ENCODE measurements around the gene FBXL7. TPM values are rescaled to one million over a fixed set of nuclear protein-coding genes. Genes with fewer than 3 reads are reported as not detected.

FBXL7 gene
- total and polyA plus RNA-seq, 2 donors (not counting 1 experiment from before 2014, with no cell fraction given), result 6.4 to 12.9 TPM

DNA sequence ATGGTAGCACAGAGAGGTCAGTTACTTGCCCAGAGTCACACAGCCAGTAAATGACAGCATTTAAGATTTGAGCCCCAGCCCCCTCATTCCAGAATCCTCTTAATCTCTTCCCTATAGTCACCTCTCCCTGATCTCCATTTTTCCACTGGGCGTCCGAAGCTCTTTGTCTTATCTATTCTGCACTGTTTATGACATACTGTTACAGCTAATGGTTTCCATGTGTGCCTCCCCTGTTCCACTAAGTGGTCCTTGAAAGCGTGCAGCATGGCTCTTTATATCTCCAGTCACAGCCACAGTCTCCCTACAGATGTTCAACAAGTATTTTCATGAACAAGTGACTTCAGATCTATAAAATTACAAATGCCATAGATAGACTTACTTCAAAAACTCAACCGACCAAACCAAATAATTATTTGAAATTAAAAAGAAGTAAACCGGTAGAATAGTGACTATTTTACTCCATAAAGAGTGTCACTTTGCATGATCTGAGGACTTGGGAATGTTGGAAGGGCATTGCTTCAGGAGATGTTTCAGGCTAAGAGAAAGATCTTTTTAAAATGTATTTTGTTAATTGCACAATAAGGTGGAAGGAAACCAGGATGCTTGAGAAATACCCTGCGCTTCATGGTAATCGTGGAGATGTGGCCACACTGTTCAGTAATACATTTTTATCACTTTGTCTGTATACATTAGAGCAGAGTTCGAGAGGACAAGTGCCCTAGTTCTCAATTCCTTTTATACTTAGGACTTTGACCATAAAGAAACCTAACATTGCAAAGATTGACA, 237.2 kb downstream of the FBXL7 start:
- H4K20me1 ChIP-seq (ENCODE audit: control insufficient read depth, extremely low read depth, insufficient read depth, low read length), result no peaks in the 10 kb centered on the region
- H2AFZ ChIP-seq (ENCODE audit: low read length), result no peak overlapping the region
- H3K9me3 ChIP-seq (ENCODE audit: control insufficient read depth, insufficient read depth, low read depth, low read length), result no peaks in the 10 kb centered on the region
- H3K79me2 ChIP-seq (ENCODE audit: control insufficient read depth, insufficient read depth, low read length), result no peaks in the 10 kb centered on the region
- no peaks in the 10 kb centered on the region for H3K4me1 ChIP-seq (ENCODE audit: control insufficient read depth, extremely low read depth, insufficient read depth, low read length)
- no peak overlapping the region for H3K4me2 ChIP-seq (ENCODE audit: extremely low read depth, insufficient read depth, low read length)
- H3K4me3 ChIP-seq (replicated peaks in 1 of 4; ENCODE audit: control extremely low read depth in 1 of 4, insufficient read depth in 1 of 4, low read depth in 3 of 4, low read length in 4 of 4), result no peak overlapping the region
- no peaks in the 10 kb centered on the region for H3K27me3 ChIP-seq (ENCODE audit: control insufficient read depth, insufficient read depth, low read length)
- no peak overlapping the region for H3K27ac ChIP-seq (ENCODE audit: insufficient read depth, low read length)
- TF ChIP-seq, protein P1, sequence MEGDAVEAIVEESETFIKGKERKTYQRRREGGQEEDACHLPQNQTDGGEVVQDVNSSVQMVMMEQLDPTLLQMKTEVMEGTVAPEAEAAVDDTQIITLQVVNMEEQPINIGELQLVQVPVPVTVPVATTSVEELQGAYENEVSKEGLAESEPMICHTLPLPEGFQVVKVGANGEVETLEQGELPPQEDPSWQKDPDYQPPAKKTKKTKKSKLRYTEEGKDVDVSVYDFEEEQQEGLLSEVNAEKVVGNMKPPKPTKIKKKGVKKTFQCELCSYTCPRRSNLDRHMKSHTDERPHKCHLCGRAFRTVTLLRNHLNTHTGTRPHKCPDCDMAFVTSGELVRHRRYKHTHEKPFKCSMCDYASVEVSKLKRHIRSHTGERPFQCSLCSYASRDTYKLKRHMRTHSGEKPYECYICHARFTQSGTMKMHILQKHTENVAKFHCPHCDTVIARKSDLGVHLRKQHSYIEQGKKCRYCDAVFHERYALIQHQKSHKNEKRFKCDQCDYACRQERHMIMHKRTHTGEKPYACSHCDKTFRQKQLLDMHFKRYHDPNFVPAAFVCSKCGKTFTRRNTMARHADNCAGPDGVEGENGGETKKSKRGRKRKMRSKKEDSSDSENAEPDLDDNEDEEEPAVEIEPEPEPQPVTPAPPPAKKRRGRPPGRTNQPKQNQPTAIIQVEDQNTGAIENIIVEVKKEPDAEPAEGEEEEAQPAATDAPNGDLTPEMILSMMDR (conservative IDR thresholded peaks at IDR 0.05 in 1 of 2, IDR thresholded peaks at IDR 0.05 in 1 of 2; ENCODE audit: low read depth in 1 of 2, low read length in 2 of 2), result no peak
- no peak for TF ChIP-seq EZH2 (IDR thresholded peaks at IDR 0.05; ENCODE audit: low read length, missing control alignments)
- no peaks in the 10 kb centered on the region for H3K36me3 ChIP-seq (ENCODE audit: control insufficient read depth, insufficient read depth, low read length)
- no peak overlapping the region for H3K9ac ChIP-seq (ENCODE audit: insufficient read depth, low read length)
- DNase-seq (ENCODE audit: low read depth in 2 of 2), result peak in 1 of 2 donors; percentile 66

DNA sequence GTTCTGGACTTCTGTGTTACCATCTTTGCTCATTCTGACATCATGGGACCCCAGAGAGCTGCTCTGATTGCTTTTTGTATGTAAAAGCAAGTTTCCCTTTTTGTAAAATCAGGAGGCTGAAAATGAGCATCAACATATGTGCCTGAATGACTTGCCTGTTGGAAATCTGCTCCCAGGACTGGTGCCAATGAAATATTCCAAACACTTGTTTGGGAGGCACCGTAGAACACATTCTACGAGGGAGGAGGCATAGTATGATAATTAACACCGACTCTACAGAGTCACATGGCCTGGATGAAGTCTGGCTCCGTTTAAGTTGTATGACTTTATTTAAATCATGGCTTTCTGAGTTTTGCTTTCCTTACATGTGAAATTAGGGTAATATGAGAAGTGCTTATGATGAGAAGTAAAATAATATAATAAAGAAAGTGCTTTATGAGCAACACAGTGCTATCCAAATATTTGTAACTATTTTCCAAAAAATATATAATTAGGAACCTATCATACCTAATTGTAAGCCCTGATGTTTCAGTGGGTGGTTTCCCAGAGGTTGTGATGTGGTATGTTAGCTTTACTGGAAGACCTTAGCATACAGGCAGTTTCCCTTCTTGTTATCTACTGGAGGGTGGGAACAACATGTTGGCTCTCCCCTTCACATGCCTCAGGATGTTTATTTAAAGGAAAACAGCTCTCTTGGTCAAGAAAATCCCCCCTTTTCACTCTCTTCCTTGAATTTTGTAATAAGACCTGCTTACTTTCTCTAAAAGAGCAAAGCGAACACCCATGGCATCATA, 238.1 kb downstream of the FBXL7 start:
- DNase-seq (ENCODE audit: low read depth in 2 of 2), result peak in 1 of 2 donors; percentile 29
- no peak overlapping the region for H3K4me2 ChIP-seq (ENCODE audit: extremely low read depth, insufficient read depth, low read length)

DNA sequence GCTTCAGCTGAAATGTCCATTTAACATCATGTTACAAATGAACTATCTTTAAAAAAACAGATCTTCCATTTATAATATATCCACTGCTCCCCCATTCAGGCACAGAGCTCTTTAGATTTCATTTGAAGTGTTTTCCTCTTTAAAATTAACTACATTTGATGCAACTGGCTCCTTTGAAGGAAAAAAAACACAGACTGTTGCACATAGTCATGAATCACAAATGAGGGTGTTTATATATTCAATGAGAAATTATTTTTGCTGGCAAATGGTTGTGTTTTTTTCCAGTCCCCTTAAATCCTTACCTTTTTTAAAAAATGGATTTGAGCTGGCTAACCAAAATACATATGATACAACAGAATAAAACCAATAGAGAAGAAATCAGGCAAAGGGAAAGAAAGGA, 240.4 kb downstream of the FBXL7 start:
- Histone ChIP-seq H3K27ac (ENCODE audit: insufficient read depth, low read length) (no peak overlapping the region), H3K4me2 (ENCODE audit: extremely low read depth, insufficient read depth, low read length) (no peak overlapping the region), H3K9ac (ENCODE audit: insufficient read depth, low read length) (no peak overlapping the region), H4K20me1 (ENCODE audit: control insufficient read depth, extremely low read depth, insufficient read depth, low read length) (no peaks in the 10 kb centered on the region), H3K27me3 (ENCODE audit: control insufficient read depth, insufficient read depth, low read length) (no peaks in the 10 kb centered on the region), H3K4me1 (ENCODE audit: control insufficient read depth, extremely low read depth, insufficient read depth, low read length) (no peaks in the 10 kb centered on the region), H3K9me3 (ENCODE audit: control insufficient read depth, insufficient read depth, low read depth, low read length) (no peaks in the 10 kb centered on the region), H3K36me3 (ENCODE audit: control insufficient read depth, insufficient read depth, low read length) (no peaks in the 10 kb centered on the region), H3K4me3 (replicated peaks in 1 of 4; ENCODE audit: control extremely low read depth in 1 of 4, insufficient read depth in 1 of 4, low read depth in 3 of 4, low read length in 4 of 4) (no peak overlapping the region), H3K79me2 (ENCODE audit: control insufficient read depth, insufficient read depth, low read length) (no peaks in the 10 kb centered on the region), H2AFZ (ENCODE audit: low read length) (no peak overlapping the region)
- DNase-seq (ENCODE audit: low read depth in 2 of 2), result peak in 1 of 2 donors; percentile 37
- no peak for TF ChIP-seq EZH2 (IDR thresholded peaks at IDR 0.05; ENCODE audit: low read length, missing control alignments)
- TF ChIP-seq, protein P1 (conservative IDR thresholded peaks at IDR 0.05 in 1 of 2, IDR thresholded peaks at IDR 0.05 in 1 of 2; ENCODE audit: low read depth in 1 of 2, low read length in 2 of 2), result no peak

More for the DNA sequence above, 238.1 kb downstream of the FBXL7 start:
- H2AFZ ChIP-seq (ENCODE audit: low read length), result no peak overlapping the region
- H3K9me3 ChIP-seq (ENCODE audit: control insufficient read depth, insufficient read depth, low read depth, low read length), result no peaks in the 10 kb centered on the region
- H3K4me3 ChIP-seq (replicated peaks in 1 of 4; ENCODE audit: control extremely low read depth in 1 of 4, insufficient read depth in 1 of 4, low read depth in 3 of 4, low read length in 4 of 4), result peak overlapping the region in 1 of 4 experiments; percentile 21
- H4K20me1 ChIP-seq (ENCODE audit: control insufficient read depth, extremely low read depth, insufficient read depth, low read length), result no peaks in the 10 kb centered on the region
- H3K9ac ChIP-seq (ENCODE audit: insufficient read depth, low read length), result no peak overlapping the region
- H3K79me2 ChIP-seq (ENCODE audit: control insufficient read depth, insufficient read depth, low read length), result no peaks in the 10 kb centered on the region
- no peak overlapping the region for H3K27ac ChIP-seq (ENCODE audit: insufficient read depth, low read length)
- H3K27me3 ChIP-seq (ENCODE audit: control insufficient read depth, insufficient read depth, low read length), result no peaks in the 10 kb centered on the region
- TF ChIP-seq EZH2 (IDR thresholded peaks at IDR 0.05; ENCODE audit: low read length, missing control alignments), result no peak
- TF ChIP-seq, protein P1 (conservative IDR thresholded peaks at IDR 0.05 in 1 of 2, IDR thresholded peaks at IDR 0.05 in 1 of 2; ENCODE audit: low read depth in 1 of 2, low read length in 2 of 2), result no peak
- H3K4me1 ChIP-seq (ENCODE audit: control insufficient read depth, extremely low read depth, insufficient read depth, low read length), result no peaks in the 10 kb centered on the region
- no peaks in the 10 kb centered on the region for H3K36me3 ChIP-seq (ENCODE audit: control insufficient read depth, insufficient read depth, low read length)

Data from fibroblast of lung (primary cell).